HUES48 (cell line): ENCODE data around the gene PALM.
A peak's percentile ranks its signal among the peaks of the same experiment; 100 is the strongest.

Source experiments
- H3K27ac ChIP-seq: one replicate; pipeline ENCODE4 v1.7.0; 2013; ENCODE audit warnings: low read depth, low read length, inconsistent platforms
- H3K27me3 ChIP-seq: 2 replicates; pipeline ENCODE4 v1.6.1; 2013; ENCODE audit warnings: mild to moderate bottlenecking, low read length; ENCODE audit not compliant: control insufficient read depth, insufficient read depth
- H3K36me3 ChIP-seq: 2 replicates; pipeline ENCODE4 v1.6.1; 2013; ENCODE audit warnings: low read length; ENCODE audit not compliant: control insufficient read depth, insufficient read depth
- H3K4me1 ChIP-seq: 2 replicates; pipeline ENCODE4 v1.6.1; 2013; ENCODE audit warnings: mild to moderate bottlenecking, low read length; ENCODE audit not compliant: control insufficient read depth, insufficient read depth
- H3K4me3 ChIP-seq: 2 replicates; pipeline ENCODE4 v1.5.1; 2013; ENCODE audit warnings: mild to moderate bottlenecking, low read depth, low read length
- H3K9ac ChIP-seq: 2 replicates; pipeline ENCODE4 v1.6.1; 2013; ENCODE audit warnings: mild to moderate bottlenecking, low read depth, low read length, moderate library complexity
- H3K9me3 ChIP-seq: 2 replicates; pipeline ENCODE4 v1.6.1; 2013; ENCODE audit warnings: low read length; ENCODE audit not compliant: control insufficient read depth, insufficient read depth

The PALM gene

DNA sequence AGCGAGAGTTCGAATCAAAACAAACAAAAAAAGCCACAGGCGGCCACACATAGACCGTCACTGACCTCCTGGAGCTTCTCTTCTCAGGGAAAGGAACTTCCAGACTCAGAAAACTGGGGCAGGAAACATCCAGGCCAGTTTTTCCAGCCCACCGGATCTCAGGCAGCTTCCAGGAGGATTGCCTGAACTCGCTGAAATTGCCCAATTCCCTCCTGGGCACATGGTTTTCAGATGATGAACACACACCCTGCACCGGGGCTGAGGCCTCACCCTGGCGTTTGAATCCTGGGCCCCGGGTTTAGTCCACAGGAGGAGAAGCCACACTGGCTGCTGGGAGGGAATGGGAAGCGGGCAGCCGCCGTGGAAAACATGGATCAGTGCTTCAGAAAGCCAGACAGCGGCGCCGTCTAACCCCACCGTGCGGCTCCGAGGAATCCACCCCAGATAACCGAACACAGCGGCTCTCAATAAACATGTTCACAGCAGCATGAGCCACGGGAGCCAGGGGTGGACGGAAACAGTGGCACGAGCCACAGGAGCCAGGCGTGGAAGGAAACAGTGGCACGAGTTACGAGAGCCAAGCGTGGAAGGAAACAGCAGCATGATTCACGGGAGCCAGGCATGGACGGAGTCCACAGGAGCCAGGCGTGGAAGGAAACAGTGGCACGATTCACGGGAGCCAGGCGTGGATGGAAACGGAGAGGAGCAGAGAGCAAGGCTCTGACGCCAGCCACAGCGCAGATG is 70.3 kb downstream of the PALM start:
- H3K4me3 ChIP-seq: no peak overlapping the region
- H3K27ac ChIP-seq: no peak overlapping the region
- no peak overlapping the region for H3K9ac ChIP-seq

DNA sequence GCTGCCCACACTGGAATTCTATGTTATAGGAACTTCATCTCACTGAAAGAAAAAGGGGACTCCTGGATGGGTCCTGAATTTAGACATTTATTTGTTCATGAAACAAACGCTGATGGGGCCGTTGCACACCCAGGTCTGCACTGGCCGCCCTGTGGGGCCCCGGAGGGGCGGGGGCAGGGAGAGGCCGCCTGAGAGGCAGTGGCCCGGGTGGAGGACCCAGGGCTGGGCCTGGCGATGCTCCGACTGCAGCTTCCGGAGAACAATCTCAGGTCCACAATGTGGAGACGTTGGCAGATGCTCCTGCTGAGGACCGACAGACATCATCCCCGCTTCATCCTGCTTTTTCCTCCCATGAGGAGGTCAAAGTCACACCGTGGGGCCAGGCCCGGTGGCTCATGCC is 72.2 kb downstream of the PALM start:
- H3K9ac ChIP-seq: no peak overlapping the region
- no peaks in the 10 kb centered on the region for H3K9me3 ChIP-seq
- H3K27me3 ChIP-seq: no peaks in the 10 kb centered on the region
- no peak overlapping the region for H3K4me3 ChIP-seq
- H3K27ac ChIP-seq: no peak overlapping the region
- no peaks in the 10 kb centered on the region for H3K36me3 ChIP-seq
- H3K4me1 ChIP-seq: peaks cover 17% of the 10 kb centered on the region

More for the DNA sequence above, 70.3 kb downstream of the PALM start:
- no peaks in the 10 kb centered on the region for H3K9me3 ChIP-seq
- no peaks in the 10 kb centered on the region for H3K27me3 ChIP-seq
- peaks cover 17% of the 10 kb centered on the region for H3K4me1 ChIP-seq
- no peaks in the 10 kb centered on the region for H3K36me3 ChIP-seq

DNA sequence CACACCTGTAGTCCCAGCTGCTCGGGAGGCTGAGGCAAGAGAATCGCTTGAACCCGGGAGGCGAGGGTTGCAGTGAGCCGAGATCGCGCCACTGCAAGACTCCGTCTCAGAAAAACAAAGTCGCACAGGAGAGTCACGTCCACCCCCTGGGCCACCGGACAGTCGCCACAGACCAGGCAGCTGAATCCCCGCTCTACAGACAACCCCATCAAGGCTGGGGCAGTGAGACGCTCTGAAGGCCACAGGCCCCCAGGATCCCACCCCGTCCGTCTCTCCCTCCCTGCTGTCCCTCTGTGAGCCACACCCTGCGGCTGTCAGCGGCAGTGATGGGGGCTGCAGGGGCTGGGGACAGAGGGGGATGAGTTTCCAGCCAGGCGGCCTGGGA is 73.1 kb downstream of the PALM start:
- Histone ChIP-seq H3K4me3 (peak overlapping the region; percentile 49), H3K9me3 (no peaks in the 10 kb centered on the region), H3K27me3 (no peaks in the 10 kb centered on the region), H3K9ac (peak overlapping the region; percentile 61), H3K4me1 (peaks cover 17% of the 10 kb centered on the region), H3K36me3 (no peaks in the 10 kb centered on the region), H3K27ac (peak overlapping the region; percentile 91)

DNA sequence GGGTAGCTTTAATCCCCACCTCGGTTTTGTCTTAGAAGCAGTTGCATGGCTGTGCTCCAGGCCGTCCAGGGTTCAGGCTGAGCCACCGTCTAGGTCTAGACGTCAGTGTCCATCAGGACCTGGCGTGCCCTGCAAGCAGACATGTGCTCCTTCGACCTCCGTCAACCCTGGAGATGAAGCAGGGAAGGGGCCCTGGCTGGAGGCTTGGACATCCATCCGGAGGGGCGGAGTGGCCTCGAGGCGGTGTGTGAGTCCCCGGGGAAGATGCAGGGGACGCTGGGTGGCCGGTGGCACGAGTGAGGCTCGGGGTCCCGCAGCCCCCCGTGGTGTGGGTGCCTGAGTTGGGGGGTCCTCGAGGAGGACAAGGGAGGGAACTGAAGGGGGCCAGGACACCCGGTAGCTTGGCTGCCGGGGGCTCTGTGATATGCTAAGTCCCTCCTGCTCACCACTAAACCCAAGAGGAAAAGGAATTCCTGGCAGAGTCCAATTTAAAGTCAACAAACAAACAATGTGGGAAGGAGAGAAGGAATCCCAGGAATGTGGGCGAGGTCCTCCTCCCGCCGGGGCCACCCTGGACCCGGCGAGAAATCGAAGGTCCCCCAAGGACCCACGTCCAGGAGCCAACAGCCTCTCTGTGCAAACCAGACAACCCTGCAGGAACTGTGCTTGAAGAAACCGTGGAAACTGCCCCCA is 73.6 kb downstream of the PALM start:
- H3K4me1 ChIP-seq: peaks cover 17% of the 10 kb centered on the region
- no peaks in the 10 kb centered on the region for H3K36me3 ChIP-seq
- peak overlapping the region; percentile 91 for H3K27ac ChIP-seq
- H3K9me3 ChIP-seq: no peaks in the 10 kb centered on the region
- H3K27me3 ChIP-seq: no peaks in the 10 kb centered on the region
- peak overlapping the region; percentile 61 for H3K9ac ChIP-seq
- H3K4me3 ChIP-seq: peak overlapping the region; percentile 49

DNA sequence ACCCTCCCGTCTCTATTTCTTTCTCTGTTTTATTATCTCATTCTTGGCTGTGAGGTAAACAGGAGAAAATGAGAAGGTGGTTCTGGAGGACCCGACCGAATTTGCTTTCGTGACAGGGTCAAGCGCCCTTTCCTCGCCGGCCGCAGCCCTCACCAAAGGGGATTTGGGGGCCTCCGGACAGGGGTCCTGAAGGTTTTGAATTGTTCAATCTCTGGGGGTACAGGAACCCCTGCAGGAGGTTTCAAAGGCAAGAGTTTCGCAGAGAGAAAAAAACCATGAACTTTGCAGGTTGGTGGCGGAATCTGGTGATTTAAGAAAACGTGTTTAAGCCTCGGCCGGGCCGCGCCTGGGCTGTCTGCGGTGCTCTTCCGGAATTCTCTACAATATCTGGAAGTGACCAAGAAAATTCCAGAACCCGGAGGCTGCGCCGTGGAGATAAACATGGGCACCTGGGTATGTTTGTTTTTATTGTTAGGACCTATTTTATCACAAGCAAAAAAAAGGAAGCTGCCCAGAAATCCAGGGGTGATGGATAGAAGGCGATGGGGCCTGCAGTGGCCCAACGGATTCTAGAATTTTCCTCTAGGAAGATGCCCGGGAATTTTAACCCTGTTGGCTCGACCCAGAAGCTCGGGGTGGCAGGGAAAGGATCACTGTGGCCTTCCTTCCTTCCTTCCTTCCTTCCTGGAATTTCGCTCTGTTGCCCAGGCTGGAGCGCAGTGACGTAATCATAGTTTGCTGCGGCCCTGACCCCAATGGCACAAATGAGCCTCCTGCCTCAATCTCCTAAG is 74.3 kb downstream of the PALM start:
- Histone ChIP-seq H3K9me3 (no peaks in the 10 kb centered on the region), H3K4me1 (peaks cover 17% of the 10 kb centered on the region), H3K9ac (peak overlapping the region; percentile 10; the same call in 1 of the 2 replicates), H3K4me3 (peak overlapping the region; percentile 49), H3K27me3 (no peaks in the 10 kb centered on the region), H3K27ac (peak overlapping the region; percentile 91), H3K36me3 (no peaks in the 10 kb centered on the region; the same call in 1 of the 2 replicates)

DNA sequence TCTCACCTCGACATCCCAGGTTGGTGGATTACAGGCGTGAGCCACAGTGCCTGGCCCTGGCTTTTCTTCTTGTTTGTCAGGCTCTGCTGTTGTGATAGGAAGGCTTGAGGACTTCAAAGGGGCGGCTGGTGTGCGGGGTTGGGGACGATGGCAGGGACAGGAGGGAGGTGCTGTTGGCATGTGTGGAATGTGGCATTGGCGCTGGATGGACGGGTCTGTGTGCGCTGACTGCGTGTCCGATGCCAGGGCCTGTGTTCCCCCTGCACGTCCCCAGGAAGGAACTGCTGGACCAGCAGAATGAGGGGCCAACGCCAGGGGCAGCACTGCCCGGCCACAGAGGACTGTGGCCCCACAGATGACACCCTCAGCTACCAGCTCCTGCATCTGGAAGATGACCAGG is 75.8 kb downstream of the PALM start:
- H3K4me1 ChIP-seq: peaks cover 28% of the 10 kb centered on the region
- no peak overlapping the region for H3K27ac ChIP-seq
- no peak overlapping the region for H3K9ac ChIP-seq
- H3K9me3 ChIP-seq: no peaks in the 10 kb centered on the region
- no peak overlapping the region for H3K4me3 ChIP-seq
- no peaks in the 10 kb centered on the region; the same call in 1 of the 2 replicates for H3K36me3 ChIP-seq
- H3K27me3 ChIP-seq: no peaks in the 10 kb centered on the region

DNA sequence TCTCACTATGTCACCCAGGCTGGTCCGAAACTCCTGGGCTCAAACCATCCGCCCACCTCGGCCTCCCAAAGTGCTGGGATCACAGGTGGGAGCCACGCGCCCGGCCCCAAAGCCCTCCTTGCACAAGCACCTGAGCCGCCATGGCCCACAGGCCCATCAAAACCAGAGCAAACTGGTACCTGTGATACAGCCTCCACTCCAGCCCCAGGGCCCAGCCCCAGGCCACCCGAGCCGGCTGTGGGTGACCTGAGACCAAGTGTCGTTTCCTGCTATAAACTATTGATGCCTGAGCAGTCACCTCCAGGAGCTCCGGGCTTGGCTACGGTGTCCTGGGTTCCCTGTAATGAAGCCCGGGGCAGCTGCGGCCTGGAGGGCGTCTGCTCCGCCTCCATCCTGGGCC is 78.8 kb downstream of the PALM start:
- H3K9ac ChIP-seq: no peak overlapping the region
- no peaks in the 10 kb centered on the region for H3K9me3 ChIP-seq
- no peak overlapping the region for H3K4me3 ChIP-seq
- H3K27me3 ChIP-seq: no peaks in the 10 kb centered on the region
- peaks cover 31% of the 10 kb centered on the region for H3K4me1 ChIP-seq
- H3K27ac ChIP-seq: no peak overlapping the region
- H3K36me3 ChIP-seq: no peaks in the 10 kb centered on the region; the same call in 1 of the 2 replicates

DNA sequence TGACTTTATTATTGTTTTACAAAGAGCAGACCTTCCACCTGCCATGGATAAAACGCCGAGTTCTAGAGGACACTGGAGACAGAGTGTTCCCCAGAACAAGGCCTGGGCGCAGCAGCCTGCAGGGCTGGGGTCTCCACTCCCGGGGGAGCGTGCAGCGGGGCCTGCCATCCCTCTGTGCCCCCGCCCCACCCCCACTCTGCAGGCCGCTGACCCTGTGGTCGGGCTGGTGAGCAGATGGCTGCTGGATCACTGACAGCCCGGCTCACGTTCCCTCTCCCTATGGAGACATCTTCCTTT is 79.9 kb downstream of the PALM start:
- H3K36me3 ChIP-seq: no peaks in the 10 kb centered on the region; the same call in 1 of the 2 replicates
- H3K9ac ChIP-seq: no peak overlapping the region
- no peaks in the 10 kb centered on the region for H3K27me3 ChIP-seq
- peak overlapping the region; percentile 62 for H3K27ac ChIP-seq
- no peaks in the 10 kb centered on the region for H3K9me3 ChIP-seq
- H3K4me1 ChIP-seq: peaks cover 22% of the 10 kb centered on the region
- no peak overlapping the region for H3K4me3 ChIP-seq

DNA sequence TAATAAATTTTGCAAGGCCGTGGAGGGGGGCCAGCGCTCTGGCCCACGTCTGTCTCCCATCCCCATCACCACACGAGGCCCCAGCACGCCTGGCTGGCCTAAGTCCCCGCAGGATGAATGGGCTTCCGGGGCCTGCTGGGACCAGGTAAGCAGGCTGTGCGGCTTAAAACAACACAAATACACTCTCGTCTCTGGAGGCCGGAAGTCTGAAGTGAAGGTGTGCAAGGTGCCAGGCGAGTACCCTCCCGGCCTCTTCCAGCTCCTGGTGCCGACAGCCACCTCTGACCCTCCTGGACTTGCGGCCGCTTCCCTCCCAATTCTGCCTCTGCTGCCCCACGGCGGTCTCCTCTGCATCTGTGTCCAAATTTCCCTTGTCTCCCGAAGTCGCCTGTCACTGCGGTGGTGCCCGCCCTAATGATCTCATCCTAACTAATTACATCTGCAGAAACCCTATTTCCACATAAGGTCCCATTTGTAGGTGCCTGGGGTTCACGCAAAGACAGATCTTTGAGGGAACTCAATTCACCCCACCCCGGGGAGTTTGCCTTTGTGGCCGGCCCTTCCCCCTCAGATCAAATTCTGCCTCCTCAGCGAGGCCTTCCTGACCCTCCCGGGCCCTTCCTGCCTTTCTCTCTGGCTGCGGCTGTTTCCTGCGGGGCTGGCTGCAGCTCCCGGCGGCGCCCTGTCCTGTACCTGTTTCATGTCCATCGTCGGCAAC is 80.4 kb downstream of the PALM start:
- Histone ChIP-seq H3K27me3 (no peaks in the 10 kb centered on the region), H3K27ac (peak overlapping the region; percentile 62), H3K9ac (peak overlapping the region; percentile 5; the same call in 1 of the 2 replicates), H3K36me3 (no peaks in the 10 kb centered on the region; the same call in 1 of the 2 replicates), H3K9me3 (no peaks in the 10 kb centered on the region), H3K4me1 (peaks cover 22% of the 10 kb centered on the region), H3K4me3 (no peak overlapping the region)

DNA sequence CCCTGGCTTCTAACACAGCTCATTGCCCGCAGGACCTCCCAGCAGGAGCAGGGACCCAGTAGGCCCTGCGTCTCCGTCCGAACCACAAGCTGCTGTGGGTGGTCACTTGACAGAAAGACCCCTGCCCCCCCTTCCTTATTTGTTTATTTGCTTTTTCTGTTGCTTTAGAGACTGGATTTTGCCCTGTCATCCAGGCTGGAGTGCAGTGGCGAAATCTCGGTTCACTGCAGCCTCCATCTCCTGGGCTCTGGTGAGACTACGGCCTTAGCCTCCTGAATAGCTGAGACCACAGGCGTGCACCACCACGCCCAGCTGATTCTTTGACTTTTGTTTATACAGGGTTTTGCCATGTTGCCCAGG is 80.9 kb downstream of the PALM start:
- Histone ChIP-seq H3K4me3 (no peak overlapping the region), H3K9ac (peak overlapping the region; percentile 5; the same call in 1 of the 2 replicates), H3K36me3 (no peaks in the 10 kb centered on the region; the same call in 1 of the 2 replicates), H3K27ac (peak overlapping the region; percentile 62), H3K9me3 (no peaks in the 10 kb centered on the region), H3K27me3 (no peaks in the 10 kb centered on the region), H3K4me1 (peaks cover 22% of the 10 kb centered on the region)
